Measurements from ENCODE around the gene CLRN2. TPM values are rescaled to one million over a fixed set of nuclear protein-coding genes. Genes with fewer than 3 reads are reported as not detected.
"Not testable (repeated sequence)": the region's sequence is repeated elsewhere in the genome, so short reads cannot be mapped to it uniquely, and the experiment has no call there.

CLRN2 gene
- total and polyA plus RNA-seq, 2 donors: not detected

DNA sequence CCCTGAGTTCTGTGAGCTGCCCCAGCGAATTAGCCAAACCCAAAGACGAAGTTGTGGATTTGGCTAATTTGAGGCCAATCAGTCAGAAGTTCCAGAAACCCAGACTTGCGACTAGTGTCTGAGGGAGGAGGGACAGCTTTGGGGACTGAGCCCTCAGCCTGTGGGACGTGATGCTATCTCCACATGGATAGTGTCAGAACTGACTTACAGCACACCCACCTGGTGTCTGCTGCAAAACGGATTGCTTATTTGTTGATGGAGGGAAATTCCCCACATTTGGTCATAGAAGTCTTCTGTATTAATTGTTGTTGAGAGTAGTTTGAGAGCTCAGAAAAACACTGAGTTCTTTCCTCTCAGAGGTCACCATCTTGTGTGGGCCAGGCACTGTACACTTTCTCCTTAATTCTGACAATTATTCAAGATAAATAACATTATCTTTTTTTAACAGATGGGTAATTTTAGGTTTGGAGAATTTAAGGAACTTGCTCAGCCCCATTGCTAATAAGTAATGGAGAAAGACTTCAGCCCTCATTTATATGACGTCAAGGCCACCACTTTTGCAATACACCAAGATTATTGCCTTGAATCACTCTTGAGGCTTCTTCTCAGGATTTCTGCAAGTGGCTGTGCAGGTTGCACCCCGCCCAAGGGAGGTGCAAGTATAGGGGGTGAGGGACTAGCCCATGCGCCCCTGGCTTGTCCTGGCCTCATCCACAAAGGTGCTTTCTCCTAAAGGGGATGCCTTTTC, 16.7 kb downstream of the CLRN2 start:
- Histone ChIP-seq H3K4me3 (ENCODE audit: low read length in 2 of 2) (no peak overlapping the region), H3K27ac (ENCODE audit: low read depth in 1 of 2, low read length in 1 of 2) (no peak overlapping the region), H3K36me3 (ENCODE audit: control insufficient read depth in 2 of 2, insufficient read depth in 2 of 2, low read length in 1 of 2) (no peaks in the 10 kb centered on the region), H3K9me3 (ENCODE audit: control insufficient read depth in 2 of 2, insufficient read depth in 1 of 2, low read length in 1 of 2) (peaks cover 0 to under 1% of the 10 kb centered on the region in 2 donors), H3K27me3 (ENCODE audit: control insufficient read depth in 2 of 2, insufficient read depth in 1 of 2, low read length in 1 of 2) (no peaks in the 10 kb centered on the region), H3K4me1 (ENCODE audit: control insufficient read depth in 2 of 2, insufficient read depth in 2 of 2, low read length in 2 of 2) (no peaks in the 10 kb centered on the region)
- DNase-seq (ENCODE audit: low read depth in 6 of 9, low spot score in 9 of 9): no peak
- 88% methylated on average over 8 of the region's 8 CpGs for WGBS

DNA sequence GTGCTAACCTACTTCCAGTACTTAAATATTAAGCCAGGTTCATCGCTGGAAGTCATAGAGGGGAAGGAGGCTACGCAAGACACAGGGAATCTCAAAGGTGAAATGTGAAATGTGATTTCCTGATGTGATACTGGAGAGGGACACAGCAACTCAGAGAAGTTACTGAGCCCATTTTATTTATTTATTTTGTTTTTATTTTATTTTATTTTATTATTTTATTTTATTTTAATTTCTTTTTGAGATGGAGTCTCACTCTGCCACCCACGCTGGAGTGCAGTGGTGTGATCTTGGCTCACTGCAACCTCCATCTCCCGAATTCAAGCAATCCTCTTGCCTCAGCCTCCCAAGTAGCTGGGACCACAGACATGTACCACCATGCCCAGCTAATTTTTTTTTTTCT, 19.7 kb downstream of the CLRN2 start:
- WGBS: 97% methylated on average over 4 of the region's 4 CpGs

DNA sequence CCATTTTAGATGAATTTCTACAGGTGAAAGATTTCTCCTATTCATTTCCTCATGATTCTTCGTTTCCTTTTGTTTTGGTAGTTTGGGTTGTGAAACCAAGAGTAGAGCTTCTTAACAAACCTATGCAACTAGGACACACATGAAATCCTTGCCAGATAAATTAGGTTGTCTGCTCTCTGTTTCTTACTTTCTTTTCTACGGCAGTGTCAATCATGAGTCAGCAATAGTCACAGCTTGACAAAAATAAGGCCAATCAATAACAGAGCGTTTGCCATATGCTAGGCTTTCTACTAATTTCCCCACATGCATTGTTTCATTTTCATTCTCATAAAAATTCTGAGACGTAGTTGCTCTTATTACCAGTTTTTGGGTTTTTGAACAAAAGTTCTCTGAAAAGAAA, 20.3 kb downstream of the CLRN2 start:
- 88% methylated on average over 4 of the region's 4 CpGs for WGBS
- H3K4me3 ChIP-seq (ENCODE audit: low read length in 2 of 2): no peak overlapping the region

More for the DNA sequence above, 19.7 kb downstream of the CLRN2 start:
- Histone ChIP-seq H3K9me3 (ENCODE audit: control insufficient read depth in 2 of 2, insufficient read depth in 1 of 2, low read length in 1 of 2) (no peaks in the 10 kb centered on the region), H3K36me3 (ENCODE audit: control insufficient read depth in 2 of 2, insufficient read depth in 2 of 2, low read length in 1 of 2) (no peaks in the 10 kb centered on the region), H3K4me1 (ENCODE audit: control insufficient read depth in 2 of 2, insufficient read depth in 2 of 2, low read length in 2 of 2) (no peaks in the 10 kb centered on the region), H3K27me3 (ENCODE audit: control insufficient read depth in 2 of 2, insufficient read depth in 1 of 2, low read length in 1 of 2) (no peaks in the 10 kb centered on the region), H3K27ac (ENCODE audit: low read depth in 1 of 2, low read length in 1 of 2) (no peak overlapping the region), H3K4me3 (ENCODE audit: low read length in 2 of 2) (no peak overlapping the region)
- DNase-seq (ENCODE audit: low read depth in 6 of 9, low spot score in 9 of 9): no peak

DNA sequence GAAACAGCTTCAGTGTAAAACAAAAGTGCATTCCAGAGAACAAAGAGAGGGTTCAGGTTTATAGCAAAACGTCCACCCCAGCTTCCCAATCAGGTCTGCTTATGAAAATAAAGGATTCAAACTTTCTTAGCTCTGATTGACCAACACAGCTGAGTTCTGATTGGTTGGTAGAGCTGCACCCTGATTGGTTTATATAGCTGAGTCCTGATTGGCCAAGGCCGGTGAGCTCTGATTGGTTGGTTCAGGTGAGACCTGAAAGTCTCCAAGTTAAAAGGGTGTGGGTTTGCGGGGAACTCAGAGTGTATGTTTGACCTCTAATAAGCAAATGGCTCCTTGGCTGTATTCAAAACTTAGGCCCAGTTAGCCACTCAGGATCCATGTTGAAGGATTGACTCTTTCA, 20.9 kb downstream of the CLRN2 start:
- no peak for DNase-seq (ENCODE audit: low read depth in 6 of 9, low spot score in 9 of 9)
- no peaks in the 10 kb centered on the region for H3K9me3 ChIP-seq (ENCODE audit: control insufficient read depth in 2 of 2, insufficient read depth in 1 of 2, low read length in 1 of 2)
- peaks cover 0 to 2% of the 10 kb centered on the region in 2 donors for H3K27me3 ChIP-seq (ENCODE audit: control insufficient read depth in 2 of 2, insufficient read depth in 1 of 2, low read length in 1 of 2)
- H3K36me3 ChIP-seq (ENCODE audit: control insufficient read depth in 2 of 2, insufficient read depth in 2 of 2, low read length in 1 of 2): no peaks in the 10 kb centered on the region
- no peak overlapping the region for H3K4me3 ChIP-seq (ENCODE audit: low read length in 2 of 2)
- H3K4me1 ChIP-seq (ENCODE audit: control insufficient read depth in 2 of 2, insufficient read depth in 2 of 2, low read length in 2 of 2): no peaks in the 10 kb centered on the region
- WGBS: 92% methylated on average over 3 of the region's 3 CpGs
- H3K27ac ChIP-seq (ENCODE audit: low read depth in 1 of 2, low read length in 1 of 2): no peak overlapping the region

More for the DNA sequence above, 20.3 kb downstream of the CLRN2 start:
- no peaks in the 10 kb centered on the region for H3K9me3 ChIP-seq (ENCODE audit: control insufficient read depth in 2 of 2, insufficient read depth in 1 of 2, low read length in 1 of 2)
- H3K27ac ChIP-seq (ENCODE audit: low read depth in 1 of 2, low read length in 1 of 2): no peak overlapping the region
- no peaks in the 10 kb centered on the region for H3K36me3 ChIP-seq (ENCODE audit: control insufficient read depth in 2 of 2, insufficient read depth in 2 of 2, low read length in 1 of 2)
- DNase-seq (ENCODE audit: low read depth in 6 of 9, low spot score in 9 of 9): no peak
- no peaks in the 10 kb centered on the region for H3K27me3 ChIP-seq (ENCODE audit: control insufficient read depth in 2 of 2, insufficient read depth in 1 of 2, low read length in 1 of 2)
- no peaks in the 10 kb centered on the region for H3K4me1 ChIP-seq (ENCODE audit: control insufficient read depth in 2 of 2, insufficient read depth in 2 of 2, low read length in 2 of 2)

DNA sequence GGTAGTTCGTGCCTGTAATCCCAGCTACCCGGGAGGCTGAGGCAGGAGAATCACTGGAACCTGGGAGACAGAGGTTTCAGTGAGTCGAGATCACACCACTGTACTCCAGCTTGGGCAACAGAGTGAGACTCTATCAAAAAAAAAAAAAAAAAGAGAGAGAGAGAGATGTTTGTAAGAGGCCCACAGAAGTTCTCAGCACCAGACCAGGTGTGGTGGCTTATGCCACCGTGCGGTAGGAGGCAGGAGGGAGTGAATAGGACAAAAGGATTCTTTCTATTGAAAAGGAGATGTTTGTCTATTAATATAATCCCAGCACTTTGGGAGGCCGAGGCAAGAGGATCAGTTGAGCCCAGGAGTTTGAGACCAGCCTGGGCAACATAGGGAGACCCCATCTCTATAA, 22.1 kb downstream of the CLRN2 start:
- H3K27ac ChIP-seq (ENCODE audit: low read depth in 1 of 2, low read length in 1 of 2); H3K4me1 ChIP-seq (ENCODE audit: control insufficient read depth in 2 of 2, insufficient read depth in 2 of 2, low read length in 2 of 2); H3K27me3 ChIP-seq (ENCODE audit: control insufficient read depth in 2 of 2, insufficient read depth in 1 of 2, low read length in 1 of 2); DNase-seq (ENCODE audit: low read depth in 6 of 9, low spot score in 9 of 9); H3K36me3 ChIP-seq (ENCODE audit: control insufficient read depth in 2 of 2, insufficient read depth in 2 of 2, low read length in 1 of 2); H3K9me3 ChIP-seq (ENCODE audit: control insufficient read depth in 2 of 2, insufficient read depth in 1 of 2, low read length in 1 of 2); H3K4me3 ChIP-seq (ENCODE audit: low read length in 2 of 2): not testable (repeated sequence)
- WGBS: 96% methylated on average over 6 of the region's 6 CpGs

DNA sequence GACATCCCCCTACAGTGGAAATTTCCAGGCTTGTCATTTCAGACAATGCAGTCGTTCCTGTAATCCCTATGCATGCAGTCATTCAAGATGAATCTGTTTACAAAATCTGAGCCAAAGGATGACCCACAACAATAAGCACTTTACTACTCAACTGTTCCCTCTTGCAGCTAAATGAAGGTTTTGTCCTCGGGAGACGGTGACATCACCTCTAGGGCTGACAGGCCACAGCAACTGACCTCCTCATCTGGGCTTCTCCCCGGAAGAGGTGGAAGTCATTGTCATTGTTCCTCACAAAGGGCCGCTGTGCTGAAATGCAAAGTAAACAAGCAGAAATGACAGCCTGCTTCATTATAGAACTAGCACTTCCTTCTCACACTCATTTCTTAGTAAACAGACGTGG, 29.2 kb downstream of the CLRN2 start:
- no peaks in the 10 kb centered on the region for H3K4me1 ChIP-seq (ENCODE audit: control insufficient read depth in 2 of 2, insufficient read depth in 2 of 2, low read length in 2 of 2)
- DNase-seq (ENCODE audit: low read depth in 6 of 9, low spot score in 9 of 9): no peak
- H3K27ac ChIP-seq (ENCODE audit: low read depth in 1 of 2, low read length in 1 of 2): no peak overlapping the region
- H3K27me3 ChIP-seq (ENCODE audit: control insufficient read depth in 2 of 2, insufficient read depth in 1 of 2, low read length in 1 of 2): peaks cover 0 to 2% of the 10 kb centered on the region in 2 donors
- H3K4me3 ChIP-seq (ENCODE audit: low read length in 2 of 2): no peak overlapping the region
- WGBS: 75% methylated on average over 6 of the region's 6 CpGs
- no peaks in the 10 kb centered on the region for H3K36me3 ChIP-seq (ENCODE audit: control insufficient read depth in 2 of 2, insufficient read depth in 2 of 2, low read length in 1 of 2)
- no peaks in the 10 kb centered on the region for H3K9me3 ChIP-seq (ENCODE audit: control insufficient read depth in 2 of 2, insufficient read depth in 1 of 2, low read length in 1 of 2)

DNA sequence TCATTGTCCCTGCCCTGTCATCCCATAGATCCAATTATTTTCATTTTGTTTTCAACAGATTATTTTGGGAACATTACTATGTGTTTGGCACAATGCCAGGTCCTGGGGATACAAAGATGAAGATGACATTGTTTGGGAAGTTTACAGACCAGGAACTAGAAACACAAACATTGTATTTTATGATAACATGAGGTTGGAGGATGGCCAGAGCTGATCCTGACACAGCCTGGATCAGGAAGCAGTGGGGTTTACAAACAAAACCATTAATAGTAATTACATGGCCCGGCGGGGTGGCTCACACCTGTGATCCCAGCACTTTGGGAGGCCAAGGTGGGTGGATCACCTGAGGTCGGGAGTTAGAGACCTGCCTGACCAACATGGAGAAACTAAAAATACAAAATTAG, 29.9 kb downstream of the CLRN2 start:
- Histone ChIP-seq H3K36me3 (ENCODE audit: control insufficient read depth in 2 of 2, insufficient read depth in 2 of 2, low read length in 1 of 2) (no peaks in the 10 kb centered on the region), H3K27me3 (ENCODE audit: control insufficient read depth in 2 of 2, insufficient read depth in 1 of 2, low read length in 1 of 2) (peaks cover 0 to 2% of the 10 kb centered on the region in 2 donors), H3K4me1 (ENCODE audit: control insufficient read depth in 2 of 2, insufficient read depth in 2 of 2, low read length in 2 of 2) (no peaks in the 10 kb centered on the region), H3K27ac (ENCODE audit: low read depth in 1 of 2, low read length in 1 of 2) (no peak overlapping the region), H3K4me3 (ENCODE audit: low read length in 2 of 2) (no peak overlapping the region), H3K9me3 (ENCODE audit: control insufficient read depth in 2 of 2, insufficient read depth in 1 of 2, low read length in 1 of 2) (no peaks in the 10 kb centered on the region)
- 67% methylated on average over 3 of the region's 3 CpGs for WGBS
- no peak for DNase-seq (ENCODE audit: low read depth in 6 of 9, low spot score in 9 of 9)

DNA sequence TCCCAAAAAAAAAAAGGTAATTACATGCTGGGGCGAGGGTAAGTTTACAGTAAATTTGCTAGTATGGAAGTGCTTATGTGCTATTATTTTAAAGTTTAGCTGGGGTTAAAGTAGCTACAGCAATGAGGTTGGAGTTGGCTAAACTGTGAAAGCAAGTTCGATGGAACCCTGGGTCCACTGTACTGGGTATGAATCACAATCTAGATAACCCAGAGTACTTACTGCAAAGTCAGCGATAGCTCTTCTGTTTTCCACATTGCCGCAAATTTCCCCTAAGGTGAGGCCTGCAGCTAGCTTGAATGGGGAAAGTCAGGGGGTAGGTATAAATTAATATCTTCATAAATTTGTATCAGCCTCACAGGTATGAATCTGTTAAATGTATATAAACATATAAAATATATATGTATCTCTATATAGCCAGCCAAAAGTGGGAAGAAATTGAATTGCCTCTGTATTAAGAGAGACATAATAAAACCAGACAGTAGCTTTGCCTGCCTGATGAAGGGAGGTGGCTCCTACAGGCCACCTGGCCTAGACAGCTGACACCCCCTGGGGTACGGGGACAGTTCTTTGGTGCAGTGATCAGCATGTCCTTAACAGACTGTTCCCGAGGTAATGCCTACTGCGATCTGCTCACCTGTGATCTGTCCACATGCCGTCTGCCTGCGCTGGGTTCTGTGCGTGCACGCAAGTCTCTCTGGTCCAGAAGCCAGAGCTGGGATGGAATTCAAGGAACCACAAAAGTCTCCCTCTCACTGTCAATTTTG, 30.6 kb downstream of the CLRN2 start:
- H3K27ac ChIP-seq (ENCODE audit: low read depth in 1 of 2, low read length in 1 of 2): no peak overlapping the region
- H3K36me3 ChIP-seq (ENCODE audit: control insufficient read depth in 2 of 2, insufficient read depth in 2 of 2, low read length in 1 of 2): no peaks in the 10 kb centered on the region
- H3K4me3 ChIP-seq (ENCODE audit: low read length in 2 of 2): no peak overlapping the region
- H3K9me3 ChIP-seq (ENCODE audit: control insufficient read depth in 2 of 2, insufficient read depth in 1 of 2, low read length in 1 of 2): no peaks in the 10 kb centered on the region
- no peaks in the 10 kb centered on the region for H3K4me1 ChIP-seq (ENCODE audit: control insufficient read depth in 2 of 2, insufficient read depth in 2 of 2, low read length in 2 of 2)
- H3K27me3 ChIP-seq (ENCODE audit: control insufficient read depth in 2 of 2, insufficient read depth in 1 of 2, low read length in 1 of 2): peaks cover 0 to 1% of the 10 kb centered on the region in 2 donors
- WGBS: 82% methylated on average over 11 of the region's 11 CpGs
- DNase-seq (ENCODE audit: low read depth in 6 of 9, low spot score in 9 of 9): no peak

DNA sequence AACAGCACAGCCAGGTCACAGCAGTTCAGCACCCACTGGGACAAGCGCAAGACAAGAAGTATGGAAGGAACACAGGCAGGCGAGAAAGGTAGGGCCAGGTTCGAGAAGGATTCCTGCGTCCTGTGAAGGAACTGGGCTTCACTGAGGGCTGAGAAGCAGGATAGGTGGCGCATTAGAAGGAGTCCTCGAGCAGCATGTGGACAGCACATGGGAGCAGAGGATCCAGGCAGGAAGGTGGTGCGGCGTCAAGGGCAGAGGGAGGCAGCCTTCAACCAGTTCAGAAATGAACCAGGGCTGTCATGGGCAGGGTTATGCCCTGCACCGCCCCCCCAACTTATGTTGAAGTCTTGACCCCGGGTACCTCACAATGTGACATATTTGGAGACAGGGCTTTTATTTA, 31.3 kb downstream of the CLRN2 start:
- Histone ChIP-seq H3K27ac (ENCODE audit: low read depth in 1 of 2, low read length in 1 of 2) (no peak overlapping the region), H3K9me3 (ENCODE audit: control insufficient read depth in 2 of 2, insufficient read depth in 1 of 2, low read length in 1 of 2) (no peaks in the 10 kb centered on the region), H3K4me3 (ENCODE audit: low read length in 2 of 2) (no peak overlapping the region), H3K4me1 (ENCODE audit: control insufficient read depth in 2 of 2, insufficient read depth in 2 of 2, low read length in 2 of 2) (no peaks in the 10 kb centered on the region), H3K36me3 (ENCODE audit: control insufficient read depth in 2 of 2, insufficient read depth in 2 of 2, low read length in 1 of 2) (no peaks in the 10 kb centered on the region), H3K27me3 (ENCODE audit: control insufficient read depth in 2 of 2, insufficient read depth in 1 of 2, low read length in 1 of 2) (no peaks in the 10 kb centered on the region)
- no peak for DNase-seq (ENCODE audit: low read depth in 6 of 9, low spot score in 9 of 9)
- 97% methylated on average over 10 of the region's 10 CpGs for WGBS
